Endothelial cell of umbilical vein (primary cell): Measurements from ENCODE around the gene PSMD9. TPM values are rescaled to one million over a fixed set of nuclear protein-coding genes. Genes with fewer than 3 reads are reported as not detected.
A peak's percentile ranks its signal among the peaks of the same experiment; 100 is the strongest.

Experiments
- BruUV-seq: library from RNA; stranded (reverse); fragments of 400-500 nt; replicated peaks from 2 replicates; lab custom pipeline; 2021; lab: Mats Ljungman, UMichigan
- CTCF ChIA-PET: fragments of 300-600, 350-600 bp; sonication (Branson Sonifier 250); formaldehyde crosslinking; loops from one replicate; lab custom pipeline; 2021; ENCODE audit warnings: antibody characterized with exemption, inconsistent platforms; lab: Charles Lee
- POLR2A ChIA-PET: fragments of 300-600, 350-600 bp; sonication (Branson Sonifier 250); formaldehyde crosslinking; loops from one replicate; lab custom pipeline; 2021; ENCODE audit warnings: antibody characterized with exemption, inconsistent platforms; lab: Charles Lee
- DNase-seq: peaks from one replicate; pipeline ENCODE4 v3.0.0-alpha.2; 2011; ENCODE audit warnings: low read depth, low spot score
- FAIRE-seq: peaks from 2 replicates; lab custom pipeline; 2011; peaks lifted over from hg19 to GRCh38; lab: Jason Lieb, UNC
- H2AFZ ChIP-seq: 2 replicates; pipeline ENCODE4 v1.6.0; 2012; ENCODE audit warnings: low read depth, low read length, control low read depth, inconsistent platforms
- H3K27ac ChIP-seq: 2 replicates; pipeline ENCODE4 v1.5.1; 2011; ENCODE audit warnings: low read depth, mild to moderate bottlenecking, control low read depth, low read length, moderate library complexity; ENCODE audit not compliant: insufficient read depth
- H3K27me3 ChIP-seq, 2 experiments: 2 replicates each; pipeline versions ENCODE4 v1.6.0 to v1.6.1; 2011; ENCODE audit warnings: low read length in 2 of 2, mixed read lengths in 1 of 2; ENCODE audit not compliant: control insufficient read depth in 2 of 2, insufficient read depth in 2 of 2
- H3K36me3 ChIP-seq, 2 experiments: 2 replicates in 1 of 2; 3 replicates in 1 of 2; pipeline ENCODE4 v1.5.1; 2011; ENCODE audit warnings: low read length in 2 of 2, mild to moderate bottlenecking in 1 of 2, moderate library complexity in 1 of 2; ENCODE audit not compliant: control insufficient read depth in 2 of 2, insufficient read depth in 2 of 2; ENCODE audit errors: extremely low read depth in 1 of 2
- H3K4me1 ChIP-seq: 3 replicates; pipeline ENCODE4 v1.5.1; 2011; ENCODE audit warnings: mild to moderate bottlenecking, low read length; ENCODE audit not compliant: control insufficient read depth, insufficient read depth; ENCODE audit errors: extremely low read depth
- H3K4me2 ChIP-seq: 2 replicates; pipeline ENCODE4 v1.6.1; 2011; ENCODE audit warnings: low read length, control low read depth, mixed read lengths; ENCODE audit not compliant: insufficient read depth
- H3K4me3 ChIP-seq, 3 experiments: fragments of 200-600 bp in 1 of 3; sonication (generic), shearing (Covaris generic) in 1 of 3; replicated peaks in 1 of 3; 2 replicates each; pipeline ENCODE4 v1.5.1; 2011 to 2016; ENCODE audit warnings: control low read depth in 3 of 3, low read length in 3 of 3, mild to moderate bottlenecking in 2 of 3, inconsistent platforms in 1 of 3, low read depth in 1 of 3, moderate library complexity in 1 of 3; ENCODE audit not compliant: insufficient read depth in 1 of 3
- H3K79me2 ChIP-seq: 2 replicates; pipeline ENCODE4 v1.6.0; 2012; ENCODE audit warnings: low read length, inconsistent platforms; ENCODE audit not compliant: control insufficient read depth, insufficient read depth
- H3K9ac ChIP-seq: replicated peaks from 2 replicates; pipeline ENCODE3; 2011; ENCODE audit warnings: low read length, control low read depth; ENCODE audit not compliant: insufficient read depth; ENCODE audit errors: extremely low read depth
- H3K9me1 ChIP-seq: replicated peaks from 3 replicates; pipeline ENCODE4 v1.6.0; 2011; ENCODE audit warnings: mild to moderate bottlenecking, low read length; ENCODE audit not compliant: control insufficient read depth, insufficient read depth; ENCODE audit errors: extremely low read depth
- H3K9me3 ChIP-seq: replicated peaks from 2 replicates; pipeline ENCODE4 v1.5.1; 2012; ENCODE audit warnings: low read length, inconsistent platforms; ENCODE audit not compliant: control insufficient read depth, insufficient read depth
- H4K20me1 ChIP-seq: replicated peaks from 2 replicates; pipeline ENCODE3; 2011; ENCODE audit warnings: mild to moderate bottlenecking, low read length; ENCODE audit not compliant: control insufficient read depth, insufficient read depth; ENCODE audit errors: extremely low read depth
- EZH2 ChIP-seq: IDR thresholded peaks from 2 replicates; pipeline ENCODE4 v1.6.1; 2012; ENCODE audit warnings: borderline replicate concordance, low read depth, mild to moderate bottlenecking, moderate library complexity, low read length, inconsistent platforms; ENCODE audit not compliant: severe bottlenecking
- GATA2 ChIP-seq: IDR thresholded peaks from 2 replicates; pipeline ENCODE4 v1.7.0; 2011; ENCODE audit warnings: low read depth, mild to moderate bottlenecking, moderate library complexity, mixed read lengths, low read length; ENCODE audit not compliant: insufficient read length, insufficient read depth
- JUN ChIP-seq: IDR thresholded peaks from 2 replicates; pipeline ENCODE4 v1.6.1; 2011; ENCODE audit warnings: borderline replicate concordance, low read depth; ENCODE audit not compliant: insufficient read length, insufficient read depth
- MAX ChIP-seq: IDR thresholded peaks from 2 replicates; pipeline ENCODE4 v1.6.1; 2011; ENCODE audit not compliant: insufficient read depth, insufficient read length
- MYC ChIP-seq: IDR thresholded peaks from one replicate; pipeline ENCODE4 v1.6.1; 2011; ENCODE audit warnings: mild to moderate bottlenecking, low read depth, low read length
- POLR2A ChIP-seq: IDR thresholded peaks from 2 replicates; pipeline ENCODE4 v1.6.1; 2012; ENCODE audit warnings: low read depth, mild to moderate bottlenecking, control low read depth, low read length
- POLR2AphosphoS5 ChIP-seq: IDR thresholded peaks from 2 replicates; pipeline ENCODE4 v1.6.1; 2012; ENCODE audit warnings: low read depth, mild to moderate bottlenecking, control low read depth, low read length, moderate library complexity; ENCODE audit not compliant: insufficient read depth
- dilution Hi-C: fragments of 300-500 bp; cut with MboI; formaldehyde crosslinking; loops from one replicate; pipeline ENCODE4 v1.15.0; 2019; ENCODE audit warnings: low sequenced_read_pairs; ENCODE audit not compliant: extremely low pct_ligation_motif_present
- intact Hi-C: fragments of 100-400 bp; cut with micrococcal nuclease; formaldehyde crosslinking; loops from one replicate; pipeline ENCODE4 v1.10.0; 2022
- polyA plus RNA-seq, 4 experiments: library from polyadenylated mRNA; depleted of rRNA in 3 of 4; stranded (reverse) in 3 of 4; unstranded in 1 of 4; fragments of >200 nt; gene quantifications; 2 replicates each; pipeline versions ENCODE4 v1.2.1 to v1.2.3, GENCODE V29; 2011 to 2012; ENCODE audit warnings: missing spikeins in 1 of 4
- total RNA-seq: library from RNA; stranded (reverse); gene quantifications from 2 replicates; pipeline ENCODE4 v1.2.3, GENCODE V29; 2021
- TF ChIP-seq, protein P1 (sequence below), 2 donors: IDR thresholded peaks; 1 replicate in 1 of 2; 2 replicates in 1 of 2; pipeline ENCODE4 v1.5.1; 2011; ENCODE audit warnings: low read length in 2 of 2, mild to moderate bottlenecking in 2 of 2, moderate library complexity in 2 of 2, control low read depth in 1 of 2, inconsistent platforms in 1 of 2, low read depth in 1 of 2; ENCODE audit not compliant: insufficient read depth in 1 of 2; ENCODE audit errors: extremely low read depth in 1 of 2

The PSMD9 gene
- total and polyA plus RNA-seq, 2 donors (not counting 3 experiments of a cell fraction or from before 2014, with no cell fraction given) = 69.2 to 118 TPM

DNA sequence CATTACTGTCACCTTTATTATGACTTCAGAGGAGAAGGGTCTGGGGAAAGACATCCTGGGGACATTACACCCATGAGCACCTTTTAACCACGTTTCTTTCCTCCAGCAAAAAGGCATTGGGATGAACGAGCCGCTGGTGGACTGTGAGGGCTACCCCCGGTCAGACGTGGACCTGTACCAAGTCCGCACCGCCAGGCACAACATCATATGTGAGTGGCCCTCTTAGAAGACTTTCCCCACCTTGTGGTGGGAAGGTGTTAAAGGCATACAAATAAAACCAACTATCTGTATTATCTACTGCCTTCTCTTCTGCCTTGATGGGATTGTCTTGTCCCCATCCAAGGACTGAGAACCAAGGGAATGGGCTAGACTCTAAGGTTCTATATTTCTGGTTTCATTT lies 6.0 kb downstream of the PSMD9 start:
- no TSS peak for BruUV-seq
- Histone ChIP-seq H3K4me3 (no peak overlapping the region), H4K20me1 (no peaks in the 10 kb centered on the region), H2AFZ (no peak overlapping the region), H3K9me3 (no peaks in the 10 kb centered on the region), H3K9ac (no peak overlapping the region), H3K9me1 (no peaks in the 10 kb centered on the region), H3K4me2 (no peak overlapping the region), H3K79me2 (peaks cover 40% of the 10 kb centered on the region), H3K36me3 (peaks cover 10 to 21% of the 10 kb centered on the region in 2 experiments), H3K27me3 (no peaks in the 10 kb centered on the region), H3K27ac (no peak overlapping the region), H3K4me1 (peaks cover 11% of the 10 kb centered on the region)
- FAIRE-seq (no peak), DNase-seq (peak; percentile 30)
- no peak for TF ChIP-seq JUN
- TF ChIP-seq, protein P1, sequence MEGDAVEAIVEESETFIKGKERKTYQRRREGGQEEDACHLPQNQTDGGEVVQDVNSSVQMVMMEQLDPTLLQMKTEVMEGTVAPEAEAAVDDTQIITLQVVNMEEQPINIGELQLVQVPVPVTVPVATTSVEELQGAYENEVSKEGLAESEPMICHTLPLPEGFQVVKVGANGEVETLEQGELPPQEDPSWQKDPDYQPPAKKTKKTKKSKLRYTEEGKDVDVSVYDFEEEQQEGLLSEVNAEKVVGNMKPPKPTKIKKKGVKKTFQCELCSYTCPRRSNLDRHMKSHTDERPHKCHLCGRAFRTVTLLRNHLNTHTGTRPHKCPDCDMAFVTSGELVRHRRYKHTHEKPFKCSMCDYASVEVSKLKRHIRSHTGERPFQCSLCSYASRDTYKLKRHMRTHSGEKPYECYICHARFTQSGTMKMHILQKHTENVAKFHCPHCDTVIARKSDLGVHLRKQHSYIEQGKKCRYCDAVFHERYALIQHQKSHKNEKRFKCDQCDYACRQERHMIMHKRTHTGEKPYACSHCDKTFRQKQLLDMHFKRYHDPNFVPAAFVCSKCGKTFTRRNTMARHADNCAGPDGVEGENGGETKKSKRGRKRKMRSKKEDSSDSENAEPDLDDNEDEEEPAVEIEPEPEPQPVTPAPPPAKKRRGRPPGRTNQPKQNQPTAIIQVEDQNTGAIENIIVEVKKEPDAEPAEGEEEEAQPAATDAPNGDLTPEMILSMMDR (IDR thresholded peaks at IDR 0.05; ENCODE audit: extremely low read depth in 1 of 2, insufficient read depth in 1 of 2, low read depth in 1 of 2, low read length in 2 of 2) = peak; percentile 14 to 19
- TF ChIP-seq POLR2AphosphoS5 = no peak
- no peak for TF ChIP-seq POLR2A
- TF ChIP-seq EZH2 = no peak
- TF ChIP-seq GATA2 = no peak
- no peak for TF ChIP-seq MYC
- TF ChIP-seq MAX = no peak
- intact Hi-C loops = no loop called here
- POLR2A ChIA-PET = no interaction called here
- dilution Hi-C loops = no loop called here
- CTCF ChIA-PET = interaction anchor here (1.3 to 7.4 kb wide), 2 partner anchors 83 to 99 kb away, joined by 5 to 101 read pairs; partner anchors contain the start of gene RHOF
